GM13977 (cell line): Measurements from ENCODE around the gene SENP5.
A peak's percentile ranks its signal among the peaks of the same experiment; 100 is the strongest.
"Not testable (repeated sequence)": the region's sequence is repeated elsewhere in the genome, so short reads cannot be mapped to it uniquely, and the experiment has no call there.

ENCODE experiments used
- DNase-seq: peaks from one replicate; pipeline ENCODE4 v3.0.0; 2012; ENCODE audit warnings: low spot score
- in situ Hi-C: fragments of 300-500 bp; cut with MboI; formaldehyde crosslinking; loops from one replicate; pipeline ENCODE4 v1.12.0; 2022; ENCODE audit warnings: low sequenced_read_pairs, low pct_unique_long_range_greater_than_20kb, mixed read lengths, inconsistent platforms; ENCODE audit not compliant: unreplicated experiment
- TF ChIP-seq, protein P1 (sequence below): IDR thresholded peaks from 2 replicates; pipeline ENCODE4 v1.5.1; 2012; ENCODE audit warnings: mild to moderate bottlenecking, control low read depth; ENCODE audit not compliant: insufficient read depth; ENCODE audit errors: extremely low read depth, missing control alignments

Gene SENP5

GRCh38 chr3:196868297-196868661 lies 559 bp downstream of the SENP5 start:
- in situ Hi-C loops: no loop called here
- DNase-seq: peak; percentile 30
- TF ChIP-seq, protein P1, sequence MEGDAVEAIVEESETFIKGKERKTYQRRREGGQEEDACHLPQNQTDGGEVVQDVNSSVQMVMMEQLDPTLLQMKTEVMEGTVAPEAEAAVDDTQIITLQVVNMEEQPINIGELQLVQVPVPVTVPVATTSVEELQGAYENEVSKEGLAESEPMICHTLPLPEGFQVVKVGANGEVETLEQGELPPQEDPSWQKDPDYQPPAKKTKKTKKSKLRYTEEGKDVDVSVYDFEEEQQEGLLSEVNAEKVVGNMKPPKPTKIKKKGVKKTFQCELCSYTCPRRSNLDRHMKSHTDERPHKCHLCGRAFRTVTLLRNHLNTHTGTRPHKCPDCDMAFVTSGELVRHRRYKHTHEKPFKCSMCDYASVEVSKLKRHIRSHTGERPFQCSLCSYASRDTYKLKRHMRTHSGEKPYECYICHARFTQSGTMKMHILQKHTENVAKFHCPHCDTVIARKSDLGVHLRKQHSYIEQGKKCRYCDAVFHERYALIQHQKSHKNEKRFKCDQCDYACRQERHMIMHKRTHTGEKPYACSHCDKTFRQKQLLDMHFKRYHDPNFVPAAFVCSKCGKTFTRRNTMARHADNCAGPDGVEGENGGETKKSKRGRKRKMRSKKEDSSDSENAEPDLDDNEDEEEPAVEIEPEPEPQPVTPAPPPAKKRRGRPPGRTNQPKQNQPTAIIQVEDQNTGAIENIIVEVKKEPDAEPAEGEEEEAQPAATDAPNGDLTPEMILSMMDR: no peak

DNA sequence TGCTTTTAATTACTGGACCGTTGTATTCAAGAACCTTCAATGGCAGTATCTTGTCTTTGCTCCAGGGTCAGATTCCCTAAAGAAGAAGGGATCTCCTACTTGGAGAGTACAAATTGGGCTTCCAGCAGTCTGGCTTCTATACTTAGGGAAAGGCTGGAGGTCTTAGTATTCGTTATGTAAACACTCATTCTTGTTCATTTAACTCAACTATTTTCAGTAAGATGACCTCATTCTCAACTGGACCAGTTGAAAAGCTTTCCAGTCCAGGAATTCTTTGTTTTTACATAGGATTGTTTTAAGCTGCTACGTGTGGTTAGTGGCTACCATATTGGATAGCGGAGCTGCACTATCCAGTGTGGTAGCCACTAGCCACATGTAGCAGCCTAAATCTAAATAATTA lies 4.6 kb downstream of the SENP5 start:
- TF ChIP-seq, protein P1: no peak
- in situ Hi-C loops: no loop called here
- DNase-seq: no peak

DNA sequence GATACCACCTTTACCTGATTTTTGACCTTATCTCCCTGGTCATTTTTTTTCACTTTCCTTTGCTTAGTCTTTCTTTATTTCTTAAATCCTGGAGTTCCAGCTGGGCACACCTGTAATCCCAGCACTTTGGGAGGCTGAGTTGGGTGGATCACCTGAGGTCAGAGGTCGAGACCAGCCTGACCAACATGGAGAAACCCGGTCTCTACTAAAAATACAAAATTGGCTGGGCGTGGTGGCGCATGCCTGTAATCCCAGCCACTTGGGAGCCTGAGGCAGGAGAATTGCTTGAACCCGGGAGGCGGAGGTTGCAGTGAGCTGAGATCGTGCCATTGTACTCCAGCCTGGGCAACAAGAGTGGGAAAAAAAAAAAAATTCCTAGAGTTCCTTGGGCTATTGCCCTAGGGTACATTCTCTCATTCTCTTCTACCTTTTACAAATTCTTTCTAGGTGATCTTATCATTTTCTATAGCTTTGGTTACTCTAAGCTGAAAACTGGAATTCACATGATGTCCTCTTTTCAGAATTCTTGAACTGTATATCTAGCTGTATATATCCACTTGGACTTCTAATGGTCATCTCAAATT lies 6.9 kb downstream of the SENP5 start:
- DNase-seq, in situ Hi-C loops: not testable (repeated sequence)

DNA sequence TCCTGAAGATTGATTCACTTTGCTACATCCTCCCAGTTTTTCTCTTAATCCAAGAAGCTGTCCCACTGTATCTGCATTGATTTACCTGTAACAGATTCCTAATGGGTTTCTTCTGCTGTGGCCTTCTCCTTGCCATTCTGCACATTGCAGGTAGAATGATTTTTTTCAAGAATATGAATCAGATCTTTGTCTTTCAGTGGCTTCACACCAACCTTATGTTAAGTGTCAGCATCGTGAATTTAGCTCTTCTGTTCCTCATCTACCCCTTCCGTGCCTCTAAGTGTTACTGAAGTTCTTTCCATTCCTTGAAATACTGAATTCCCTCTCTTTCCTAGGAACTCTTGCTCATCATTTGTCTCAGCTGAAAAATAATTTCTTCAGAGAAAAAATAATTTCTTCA lies 7.5 kb downstream of the SENP5 start:
- TF ChIP-seq, protein P1: no peak
- DNase-seq: no peak
- in situ Hi-C loops: no loop called here

- DNase-seq: no peak
- TF ChIP-seq, protein P1: no peak
- in situ Hi-C loops: no loop called here
Measured at GRCh38 chr3:196883361-196883760, 15.6 kb downstream of the SENP5 start.

- TF ChIP-seq, protein P1: no peak
- no peak for DNase-seq
- in situ Hi-C loops: no loop called here
Measured at GRCh38 chr3:196886144-196886543, 18.4 kb downstream of the SENP5 start.

DNA sequence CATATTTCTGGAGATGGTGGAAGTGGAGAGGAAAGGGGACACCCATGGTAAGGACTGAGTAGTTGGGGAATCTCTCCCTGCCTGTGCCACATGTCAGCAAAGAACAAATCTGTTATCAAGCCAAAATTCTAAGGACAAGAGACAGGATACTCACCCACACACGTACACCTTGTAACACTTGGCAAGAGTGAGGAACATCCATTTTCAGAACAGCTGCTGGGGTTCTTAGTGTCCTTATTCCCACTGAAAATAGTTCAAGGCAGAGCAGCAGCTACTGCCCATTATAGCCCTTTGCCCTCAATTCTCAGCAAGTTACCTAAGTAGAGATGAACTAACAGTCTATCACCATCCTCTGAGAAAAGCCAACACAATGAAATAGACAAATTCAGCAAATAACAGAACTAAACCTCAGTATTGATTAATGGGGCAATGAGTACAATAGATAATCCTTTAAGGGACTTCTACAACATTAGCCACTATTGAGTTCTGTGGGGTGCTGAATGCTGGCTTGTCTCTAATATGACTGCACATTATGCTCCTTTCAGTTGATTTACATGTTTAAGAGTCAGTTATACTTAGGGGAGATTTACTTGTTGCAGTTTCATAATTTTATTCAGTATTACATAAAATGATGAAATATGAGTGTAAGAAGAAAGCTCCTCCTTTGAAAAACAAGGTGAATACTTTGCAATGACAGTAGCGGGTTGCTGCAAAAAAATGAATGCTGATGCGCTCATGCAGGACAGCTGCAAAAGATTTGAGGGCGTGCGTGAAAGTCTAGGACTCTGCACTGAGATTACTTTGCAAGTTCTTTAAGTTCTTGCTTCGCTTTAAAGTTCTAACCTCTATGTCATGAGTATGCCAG lies 22.4 kb downstream of the SENP5 start:
- TF ChIP-seq, protein P1: no peak
- in situ Hi-C loops: no loop called here
- no peak for DNase-seq
